GM23338 (cell line): ENCODE measurements around the gene BANF1. TPM values are rescaled to one million over a fixed set of nuclear protein-coding genes. Genes with fewer than 3 reads are reported as not detected.
A peak's percentile ranks its signal among the peaks of the same experiment; 100 is the strongest.

ENCODE experiments used
- ATAC-seq: fragments of 200-7000 bp; cut with Tn5 transposase; 3 replicates; pipeline ENCODE4 v1.9.1; 2020
- DNase-seq: peaks from one replicate; pipeline ENCODE4 v3.0.0-alpha.2; 2015; ENCODE audit warnings: low spot score
- H2AFZ ChIP-seq: fragments of 200-600 bp; sonication (generic); 2 replicates; pipeline ENCODE4 v1.8.0; 2016; ENCODE audit warnings: antibody characterized with exemption, mild to moderate bottlenecking, moderate library complexity
- H3F3A ChIP-seq: fragments of 200-600 bp; sonication (generic); replicated peaks from 2 replicates; pipeline ENCODE4 v1.8.0; 2017; ENCODE audit warnings: antibody characterized with exemption, mixed run types, low read depth
- H3K27ac ChIP-seq: fragments of 200-600 bp; sonication (generic); 2 replicates; pipeline ENCODE4 v1.6.1; 2016; ENCODE audit warnings: low read depth
- H3K27me3 ChIP-seq: fragments of 200-600 bp; sonication (generic); 2 replicates; pipeline ENCODE4 v1.8.0; 2016; ENCODE audit warnings: mild to moderate bottlenecking, mixed run types, moderate library complexity; ENCODE audit not compliant: insufficient read depth
- H3K36me3 ChIP-seq: fragments of 200-600 bp; sonication (generic); 2 replicates; pipeline ENCODE4 v1.8.0; 2016; ENCODE audit warnings: mild to moderate bottlenecking; ENCODE audit not compliant: insufficient read depth
- H3K4me1 ChIP-seq: fragments of 200-600 bp; sonication (generic); 2 replicates; pipeline ENCODE4 v1.8.0; 2016; ENCODE audit warnings: mild to moderate bottlenecking, moderate library complexity; ENCODE audit not compliant: insufficient read depth
- H3K4me2 ChIP-seq: fragments of 200-600 bp; sonication (generic); 2 replicates; pipeline ENCODE4 v1.7.1; 2017; ENCODE audit warnings: mixed run types
- H3K4me3 ChIP-seq: fragments of 200-600 bp; sonication (generic); 2 replicates; pipeline ENCODE4 v1.6.1; 2016; ENCODE audit warnings: mixed run types
- H3K79me2 ChIP-seq: fragments of 200-600 bp; sonication (generic); replicated peaks from 2 replicates; pipeline ENCODE4 v1.8.0; 2017; ENCODE audit warnings: mild to moderate bottlenecking; ENCODE audit not compliant: insufficient read depth
- H3K9me2 ChIP-seq: fragments of 200-600 bp; sonication (generic); 2 replicates; pipeline ENCODE4 v1.8.0; 2017; ENCODE audit not compliant: insufficient read depth
- H4K20me1 ChIP-seq: fragments of 200-600 bp; sonication (generic); replicated peaks from 2 replicates; pipeline ENCODE4 v1.8.0; 2017; ENCODE audit warnings: mild to moderate bottlenecking; ENCODE audit not compliant: insufficient read depth
- H3K27ac Mint-ChIP-seq: 2 replicates; pipeline ENCODE4 v1.8.0; 2020; ENCODE audit warnings: inconsistent platforms, mild to moderate bottlenecking, moderate library complexity, mixed read lengths
- H3K27me3 Mint-ChIP-seq: 3 replicates; pipeline ENCODE4 v1.8.0; 2022; ENCODE audit warnings: low read depth, mild to moderate bottlenecking, moderate library complexity, mixed read lengths, inconsistent platforms; ENCODE audit not compliant: insufficient read depth, poor library complexity
- H3K36me3 Mint-ChIP-seq: 3 replicates; pipeline ENCODE4 v1.8.0; 2021; ENCODE audit warnings: low read depth, mild to moderate bottlenecking, inconsistent platforms, moderate library complexity, mixed read lengths
- H3K4me1 Mint-ChIP-seq: 3 replicates; pipeline ENCODE4 v1.8.0; 2020; ENCODE audit warnings: mild to moderate bottlenecking, inconsistent platforms, mixed read lengths
- H3K4me3 Mint-ChIP-seq: 3 replicates; pipeline ENCODE4 v1.8.0; 2021; ENCODE audit warnings: moderate library complexity, mild to moderate bottlenecking, inconsistent platforms, mixed read lengths
- H3K9me3 Mint-ChIP-seq: 3 replicates; pipeline ENCODE4 v1.8.0; 2020; ENCODE audit warnings: moderate library complexity, mild to moderate bottlenecking, inconsistent platforms, mixed read lengths
- CREB1 ChIP-seq: fragments of 250-450 bp; sonication (Bioruptor Pico); IDR thresholded peaks from 2 replicates; pipeline ENCODE4 v1.5.0; 2020; ENCODE audit warnings: low read depth, mild to moderate bottlenecking, moderate library complexity
- CTCF ChIP-seq, 2 experiments: fragments of 200-600 bp in 1 of 2; sonication (generic) in 1 of 2; conservative IDR thresholded peaks; 2 replicates each; pipeline versions ENCODE4 v1.5.1 to v1.6.1; 2016 to 2017; ENCODE audit warnings: antibody characterized with exemption in 2 of 2, low read depth in 2 of 2, mild to moderate bottlenecking in 2 of 2, moderate library complexity in 1 of 2
- ETS1 ChIP-seq: IDR thresholded peaks from 2 replicates; pipeline ENCODE4 v1.6.1; 2016; ENCODE audit warnings: antibody characterized with exemption
- EZH2 ChIP-seq: fragments of 200-600 bp; sonication (generic); IDR thresholded peaks from one replicate; pipeline ENCODE4 v1.8.0; 2017; ENCODE audit warnings: antibody characterized with exemption, mild to moderate bottlenecking, low read depth; ENCODE audit not compliant: unreplicated experiment
- JUNB ChIP-seq: IDR thresholded peaks from one replicate; pipeline ENCODE4 v1.6.1; 2016; ENCODE audit warnings: antibody characterized with exemption; ENCODE audit not compliant: unreplicated experiment
- NANOG ChIP-seq: IDR thresholded peaks from 2 replicates; pipeline ENCODE4 v1.6.1; 2016; ENCODE audit warnings: antibody characterized with exemption, borderline replicate concordance
- POLR2AphosphoS5 ChIP-seq: IDR thresholded peaks from 2 replicates; pipeline ENCODE4 v1.6.1; 2016; ENCODE audit warnings: antibody characterized with exemption, low read depth
- STAT1 ChIP-seq: IDR thresholded peaks from one replicate; pipeline ENCODE4 v1.6.1; 2016; ENCODE audit warnings: antibody characterized with exemption; ENCODE audit not compliant: unreplicated experiment
- ZNF114 ChIP-seq: fragments of 250-450 bp; sonication (Bioruptor Pico); IDR thresholded peaks from 2 replicates; pipeline ENCODE4 v1.5.0; 2020; ENCODE audit warnings: mild to moderate bottlenecking, moderate library complexity
- ZNF331 ChIP-seq: fragments of 250-450 bp; sonication (Bioruptor Pico); IDR thresholded peaks from 2 replicates; pipeline ENCODE4 v1.5.0; 2020; ENCODE audit warnings: low read depth, mild to moderate bottlenecking, moderate library complexity
- ZNF462 ChIP-seq: fragments of 250-450 bp; sonication (Bioruptor Pico); IDR thresholded peaks from 2 replicates; pipeline ENCODE4 v1.5.0; 2020; ENCODE audit warnings: mild to moderate bottlenecking, moderate library complexity
- polyA plus RNA-seq: library from polyadenylated mRNA; unstranded; fragments of >200 nt; fragmentation: Nextera tagmentation; extraction: Ambion mirVana; gene quantifications from 2 replicates; pipeline ENCODE4 v1.2.1, GENCODE V29; 2016
- total RNA-seq: library from RNA; depleted of rRNA; stranded (reverse); fragments of >200 nt; shearing (Covaris generic); gene quantifications from 2 replicates; pipeline ENCODE4 v1.2.3, GENCODE V29; 2014
- TF ChIP-seq, protein P1 (sequence below): IDR thresholded peaks from one replicate; pipeline ENCODE4 v1.6.1; 2018; ENCODE audit warnings: antibody characterized with exemption; ENCODE audit not compliant: unreplicated experiment

BANF1 gene
- total and polyA plus RNA-seq, 2 experiments from 2014 or later: 58.2 to 765 TPM

GRCh38 chr11:65954771-65955170 lies 47.5 kb upstream of the BANF1 start (continued):
- no peak for TF ChIP-seq ETS1

DNA sequence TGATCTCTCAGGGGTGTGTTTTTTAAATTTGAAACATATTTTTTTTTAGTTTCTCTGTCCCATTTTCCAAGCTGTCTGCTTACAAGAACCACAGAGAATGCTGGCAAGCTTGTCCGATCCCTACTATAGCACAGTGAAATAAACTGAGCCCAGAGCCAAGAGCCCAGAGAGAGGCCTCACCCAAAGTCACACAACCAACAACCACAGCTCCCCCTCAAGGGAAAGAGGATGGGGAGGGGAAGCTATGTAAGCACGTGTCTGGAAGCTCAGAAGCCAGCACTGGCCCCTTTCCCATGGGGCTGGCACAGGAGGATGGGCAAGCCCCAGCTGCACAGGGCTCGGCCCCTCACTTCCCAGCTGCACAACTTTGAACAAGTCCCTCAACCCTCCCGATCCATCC lies 44.0 kb upstream of the BANF1 start:
- Mint-ChIP-seq H3K27me3 (peaks cover 14% of the 10 kb centered on the region), H3K4me3 (no peak overlapping the region), H3K36me3 (peaks cover 8% of the 10 kb centered on the region; the same call in 1 of the 3 replicates), H3K9me3 (peaks cover 2% of the 10 kb centered on the region; the same call in 1 of the 3 replicates), H3K27ac (no peak overlapping the region), H3K4me1 (peaks cover 17% of the 10 kb centered on the region)
- no peaks in the 10 kb centered on the region for H3K27me3 ChIP-seq
- peaks cover 11% of the 10 kb centered on the region for H4K20me1 ChIP-seq
- ATAC-seq (no peak), DNase-seq (no peak)
- peaks cover 8% of the 10 kb centered on the region for H3K4me1 ChIP-seq
- no peaks in the 10 kb centered on the region for H3K36me3 ChIP-seq
- H3K4me3 ChIP-seq: no peak overlapping the region
- no peak overlapping the region for H3K27ac ChIP-seq
- H3F3A ChIP-seq: 0 out of 2 replicates have a peak, but pooled peaks cover 3% of the 10 kb centered on the region
- H2AFZ ChIP-seq: no peak overlapping the region
- H3K79me2 ChIP-seq: peaks cover 13% of the 10 kb centered on the region
- no peaks in the 10 kb centered on the region for H3K9me2 ChIP-seq
- H3K4me2 ChIP-seq: 0 out of 2 replicates have a peak overlapping the region, but pooled peaks have one; percentile 26
- TF ChIP-seq ZNF331 (CRISPR knock-in tag) (no peak), EZH2 (no peak), ZNF462 (CRISPR knock-in tag) (no peak), STAT1 (no peak), JUNB (no peak), CREB1 (CRISPR knock-in tag) (no peak), CTCF (conservative IDR thresholded peaks at IDR 0.05; ENCODE audit: low read depth in 2 of 2) (no peak), ZNF114 (CRISPR knock-in tag) (no peak), POLR2AphosphoS5 (no peak), ETS1 (no peak), NANOG (no peak)
- TF ChIP-seq, protein P1, sequence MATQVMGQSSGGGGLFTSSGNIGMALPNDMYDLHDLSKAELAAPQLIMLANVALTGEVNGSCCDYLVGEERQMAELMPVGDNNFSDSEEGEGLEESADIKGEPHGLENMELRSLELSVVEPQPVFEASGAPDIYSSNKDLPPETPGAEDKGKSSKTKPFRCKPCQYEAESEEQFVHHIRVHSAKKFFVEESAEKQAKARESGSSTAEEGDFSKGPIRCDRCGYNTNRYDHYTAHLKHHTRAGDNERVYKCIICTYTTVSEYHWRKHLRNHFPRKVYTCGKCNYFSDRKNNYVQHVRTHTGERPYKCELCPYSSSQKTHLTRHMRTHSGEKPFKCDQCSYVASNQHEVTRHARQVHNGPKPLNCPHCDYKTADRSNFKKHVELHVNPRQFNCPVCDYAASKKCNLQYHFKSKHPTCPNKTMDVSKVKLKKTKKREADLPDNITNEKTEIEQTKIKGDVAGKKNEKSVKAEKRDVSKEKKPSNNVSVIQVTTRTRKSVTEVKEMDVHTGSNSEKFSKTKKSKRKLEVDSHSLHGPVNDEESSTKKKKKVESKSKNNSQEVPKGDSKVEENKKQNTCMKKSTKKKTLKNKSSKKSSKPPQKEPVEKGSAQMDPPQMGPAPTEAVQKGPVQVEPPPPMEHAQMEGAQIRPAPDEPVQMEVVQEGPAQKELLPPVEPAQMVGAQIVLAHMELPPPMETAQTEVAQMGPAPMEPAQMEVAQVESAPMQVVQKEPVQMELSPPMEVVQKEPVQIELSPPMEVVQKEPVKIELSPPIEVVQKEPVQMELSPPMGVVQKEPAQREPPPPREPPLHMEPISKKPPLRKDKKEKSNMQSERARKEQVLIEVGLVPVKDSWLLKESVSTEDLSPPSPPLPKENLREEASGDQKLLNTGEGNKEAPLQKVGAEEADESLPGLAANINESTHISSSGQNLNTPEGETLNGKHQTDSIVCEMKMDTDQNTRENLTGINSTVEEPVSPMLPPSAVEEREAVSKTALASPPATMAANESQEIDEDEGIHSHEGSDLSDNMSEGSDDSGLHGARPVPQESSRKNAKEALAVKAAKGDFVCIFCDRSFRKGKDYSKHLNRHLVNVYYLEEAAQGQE: no peak
